GM18868 (cell line): ENCODE results near the gene PRM3.

Source experiments
- ATAC-seq: cut with Tn5 transposase; IDR thresholded peaks from one replicate; pipeline ENCODE4 v1.9.1; 2021; ENCODE audit warnings: mild to moderate bottlenecking, moderate library complexity; ENCODE audit not compliant: unreplicated experiment

PRM3 gene

GRCh38 chr16:11259655-11260595 lies 13.5 kb downstream of the PRM3 start:
- no peak for ATAC-seq

- no peak for ATAC-seq
These were observed 14.6 kb downstream of the PRM3 start for GRCh38 chr16:11258553-11259492.

- ATAC-seq: no peak
These were observed 16.1 kb downstream of the PRM3 start for GRCh38 chr16:11257131-11257938.

- ATAC-seq: no peak
These were observed 16.7 kb downstream of the PRM3 start for GRCh38 chr16:11256661-11257130.

GRCh38 chr16:11255737-11256660 lies 17.4 kb downstream of the PRM3 start, which contains the start of gene SOCS1:
Gene SOCS1 (minus strand): TSS chr16:11256204. CDS start chr16:11255478, 726 bp downstream.
- ATAC-seq: peak; percentile 54

GRCh38 chr16:11254913-11255736 lies 18.3 kb downstream of the PRM3 start:
- no peak for ATAC-seq

GRCh38 chr16:11253995-11254912 lies 19.2 kb downstream of the PRM3 start:
- no peak for ATAC-seq

- no peak for ATAC-seq
These were observed 20.1 kb downstream of the PRM3 start for GRCh38 chr16:11253009-11253994.

GRCh38 chr16:11252482-11252931 lies 20.9 kb downstream of the PRM3 start:
- ATAC-seq: no peak

GRCh38 chr16:11251525-11252481 lies 21.6 kb downstream of the PRM3 start:
- no peak for ATAC-seq

- no peak for ATAC-seq
These were observed 22.5 kb downstream of the PRM3 start for GRCh38 chr16:11250786-11251524.

- ATAC-seq: no peak
These were observed 23.2 kb downstream of the PRM3 start for GRCh38 chr16:11250091-11250785.

GRCh38 chr16:11249233-11250061 lies 24.0 kb downstream of the PRM3 start:
- no peak for ATAC-seq
